Esophagus squamous epithelium (tissue), 4 donors: ENCODE measurements around the gene ZNF521.

Experiments used
- CTCF ChIP-seq, 6 experiments: fragments of 450-650 bp in 4 of 6; fragments of 200-600 bp in 2 of 6; sonication (generic) in 2 of 6; IDR thresholded peaks; one replicate each; pipeline ENCODE4 v1.5.1; 2016 to 2019; ENCODE audit warnings: antibody characterized with exemption in 6 of 6, mild to moderate bottlenecking in 4 of 6, moderate library complexity in 4 of 6
- POLR2A ChIP-seq, 4 donors: fragments of 450-650 bp; IDR thresholded peaks; one replicate each; pipeline ENCODE4 v1.6.1; 2017; ENCODE audit warnings: antibody characterized with exemption in 4 of 4, mild to moderate bottlenecking in 4 of 4, moderate library complexity in 3 of 4

DNA sequence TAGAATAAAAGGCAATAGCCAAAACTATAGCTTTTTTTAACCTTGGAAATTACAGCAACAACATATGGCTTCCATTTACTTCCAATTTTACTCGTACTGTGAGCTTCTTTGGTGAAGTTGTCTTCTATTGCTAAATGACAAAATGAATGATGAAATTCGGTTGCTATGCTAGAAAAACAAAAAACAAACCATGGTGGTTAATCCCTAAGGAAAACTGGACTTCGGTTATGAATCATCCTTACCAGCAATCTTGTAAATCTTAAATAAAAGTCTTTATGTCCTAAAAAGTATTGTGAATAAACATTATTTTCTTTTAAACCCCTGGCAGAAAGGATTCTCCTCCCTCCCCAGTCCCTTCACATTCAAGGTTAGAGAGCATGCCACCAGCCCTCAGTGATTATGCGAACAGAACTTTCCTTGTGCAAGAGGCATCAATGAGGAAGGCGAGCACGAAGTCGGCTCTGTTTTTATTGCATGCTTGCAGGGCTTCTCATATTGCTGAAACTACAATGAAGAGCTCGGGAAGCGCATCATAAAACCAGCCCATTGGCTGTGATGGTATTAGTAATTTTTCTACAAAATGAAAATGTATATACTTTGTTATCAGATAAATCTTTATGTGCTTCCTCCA is 62.9 kb downstream of the ZNF521 start:
- TF ChIP-seq CTCF (IDR thresholded peaks at IDR 0.05) (no peak), POLR2A (IDR thresholded peaks at IDR 0.05) (no peak)
